Fibroblast of lung (primary cell): ENCODE measurements around the gene KLHL26. TPM values are rescaled to one million over a fixed set of nuclear protein-coding genes. Genes with fewer than 3 reads are reported as not detected.

ENCODE experiments used
- DNase-seq, 2 donors: peaks; one replicate each; pipeline versions ENCODE4 v3.0.0 to v3.0.0-alpha.2; 2010; ENCODE audit warnings: low read depth in 2 of 2
- H2AFZ ChIP-seq: 2 replicates; pipeline ENCODE4 v1.5.1; 2012; ENCODE audit warnings: low read length, control low read depth, inconsistent platforms
- H3K27ac ChIP-seq: 2 replicates; pipeline ENCODE4 v1.5.1; 2011; ENCODE audit warnings: low read length, control low read depth; ENCODE audit not compliant: insufficient read depth
- H3K27me3 ChIP-seq: 2 replicates; pipeline ENCODE4 v1.5.1; 2011; ENCODE audit warnings: mild to moderate bottlenecking, low read length; ENCODE audit not compliant: control insufficient read depth, insufficient read depth
- H3K36me3 ChIP-seq: 2 replicates; pipeline ENCODE4 v1.5.1; 2011; ENCODE audit warnings: low read length; ENCODE audit not compliant: control insufficient read depth, insufficient read depth
- H3K4me1 ChIP-seq: 2 replicates; pipeline ENCODE4 v1.5.1; 2011; ENCODE audit warnings: low read length; ENCODE audit not compliant: control insufficient read depth, insufficient read depth; ENCODE audit errors: extremely low read depth
- H3K4me2 ChIP-seq: 2 replicates; pipeline ENCODE4 v1.5.1; 2011; ENCODE audit warnings: low read length, control low read depth; ENCODE audit not compliant: insufficient read depth; ENCODE audit errors: extremely low read depth
- H3K4me3 ChIP-seq, 4 experiments: fragments of 200-600 bp in 1 of 4; sonication (generic) in 1 of 4; replicated peaks in 1 of 4; 2 replicates each; pipeline ENCODE4 v1.5.1; 2011 to 2016; ENCODE audit warnings: low read length in 4 of 4, low read depth in 3 of 4, mild to moderate bottlenecking in 3 of 4, control low read depth in 2 of 4, inconsistent platforms in 1 of 4, mixed read lengths in 1 of 4; ENCODE audit not compliant: insufficient read depth in 1 of 4; ENCODE audit errors: control extremely low read depth in 1 of 4
- H3K79me2 ChIP-seq: 2 replicates; pipeline ENCODE4 v1.5.1; 2012; ENCODE audit warnings: mild to moderate bottlenecking, low read length, inconsistent platforms; ENCODE audit not compliant: control insufficient read depth, insufficient read depth
- H3K9ac ChIP-seq: 2 replicates; pipeline ENCODE4 v1.5.1; 2011; ENCODE audit warnings: mild to moderate bottlenecking, low read length, control low read depth; ENCODE audit not compliant: insufficient read depth
- H3K9me3 ChIP-seq: 2 replicates; pipeline ENCODE4 v1.5.1; 2012; ENCODE audit warnings: low read depth, low read length; ENCODE audit not compliant: control insufficient read depth, insufficient read depth
- H4K20me1 ChIP-seq: 2 replicates; pipeline ENCODE4 v1.5.1; 2011; ENCODE audit warnings: low read length; ENCODE audit not compliant: control insufficient read depth, insufficient read depth; ENCODE audit errors: extremely low read depth
- CTCF ChIP-seq, 2 donors: IDR thresholded peaks in 1 of 2; conservative IDR thresholded peaks in 1 of 2; 1 replicate in 1 of 2; 2 replicates in 1 of 2; pipeline ENCODE4 v1.5.1; 2011 to 2012; ENCODE audit warnings: low read length in 2 of 2, control low read depth in 1 of 2, inconsistent platforms in 1 of 2, low read depth in 1 of 2, mild to moderate bottlenecking in 1 of 2
- EZH2 ChIP-seq: IDR thresholded peaks from 2 replicates; pipeline ENCODE4 v1.5.1; 2012; ENCODE audit warnings: low read length, control low read depth, mild to moderate bottlenecking; ENCODE audit errors: missing control alignments
- polyA plus RNA-seq, 2 donors: library from polyadenylated mRNA; depleted of rRNA in 1 of 2; stranded (reverse) in 1 of 2; unstranded in 1 of 2; fragments of >200 nt; gene quantifications; 2 replicates each; pipeline ENCODE4 v1.2.1, GENCODE V29; 2011 to 2012; ENCODE audit warnings: missing spikeins in 1 of 2
- total RNA-seq: library from RNA; depleted of rRNA; stranded (reverse); fragments of >200 nt; gene quantifications from 2 replicates; pipeline ENCODE4 v1.2.1, GENCODE V29; 2014

KLHL26 gene
- total and polyA plus RNA-seq, 2 donors (not counting 1 experiment from before 2014, with no cell fraction given), result 1.4 to 3.5 TPM

DNA sequence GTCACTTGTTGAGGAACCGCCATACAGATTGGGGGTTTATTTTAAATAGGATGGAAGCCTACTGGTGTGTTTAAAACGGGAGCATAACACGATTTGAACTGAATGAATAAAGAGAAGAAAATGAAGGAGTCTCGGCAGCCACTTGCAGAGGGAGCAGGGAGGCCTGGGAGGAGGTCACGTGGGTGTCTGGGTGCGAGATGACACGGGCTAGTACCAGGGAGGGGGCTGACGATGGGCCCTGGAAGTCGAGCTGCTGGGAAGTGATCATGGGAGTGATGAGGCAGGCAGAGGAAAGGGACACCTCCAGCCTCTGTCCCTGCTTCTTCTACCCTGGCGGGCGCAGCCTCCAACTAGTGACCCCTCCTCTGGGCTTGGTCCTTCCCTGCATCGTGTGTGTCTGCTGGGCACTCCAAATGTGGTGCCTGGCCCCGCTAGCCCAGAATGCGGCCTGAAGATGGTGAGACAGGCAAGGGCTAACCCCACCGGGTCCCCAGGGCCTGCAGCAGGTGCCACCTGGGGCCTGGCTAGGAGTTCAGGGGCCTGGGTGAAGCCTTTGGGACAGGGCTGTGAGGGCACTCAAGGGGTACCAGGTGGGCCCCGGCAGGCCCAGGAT lies 82.1 kb downstream of the KLHL26 start:
- Histone ChIP-seq H3K4me3 (no peak overlapping the region), H3K4me1 (no peaks in the 10 kb centered on the region), H3K27ac (no peak overlapping the region), H3K9me3 (no peaks in the 10 kb centered on the region), H3K27me3 (no peaks in the 10 kb centered on the region), H2AFZ (no peak overlapping the region), H3K79me2 (no peaks in the 10 kb centered on the region), H3K4me2 (no peak overlapping the region), H3K9ac (no peak overlapping the region), H4K20me1 (no peaks in the 10 kb centered on the region), H3K36me3 (no peaks in the 10 kb centered on the region)
- TF ChIP-seq EZH2, result no peak
- no peak for TF ChIP-seq CTCF (conservative IDR thresholded peaks at IDR 0.05 in 1 of 2, IDR thresholded peaks at IDR 0.05 in 1 of 2; ENCODE audit: low read depth in 1 of 2, low read length in 2 of 2)
- DNase-seq, result no peak

DNA sequence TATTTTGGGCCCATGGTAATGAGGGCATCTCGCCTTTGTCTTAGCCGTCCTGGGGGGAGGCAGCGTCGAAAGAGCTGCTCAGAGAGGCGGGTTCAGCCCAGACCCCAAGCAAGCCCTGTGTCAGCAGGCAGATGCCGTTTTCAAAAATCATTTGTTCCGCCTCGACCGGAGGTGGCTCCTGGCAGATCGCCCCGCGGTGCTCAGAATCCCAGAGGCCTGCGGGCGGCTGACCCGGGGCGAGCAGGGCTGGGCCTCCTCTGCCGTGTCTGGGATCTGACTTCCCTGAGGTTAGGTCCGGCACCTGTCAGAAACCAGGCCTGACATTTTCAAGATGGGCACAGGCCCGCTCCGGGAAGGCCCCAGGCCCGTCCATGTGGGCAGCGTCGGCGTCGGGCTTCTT lies 82.7 kb downstream of the KLHL26 start:
- Histone ChIP-seq H3K27ac (no peak overlapping the region), H3K4me2 (no peak overlapping the region), H3K9ac (no peak overlapping the region), H4K20me1 (no peaks in the 10 kb centered on the region), H3K4me1 (no peaks in the 10 kb centered on the region), H3K4me3 (no peak overlapping the region), H2AFZ (no peak overlapping the region), H3K9me3 (no peaks in the 10 kb centered on the region), H3K27me3 (no peaks in the 10 kb centered on the region), H3K79me2 (no peaks in the 10 kb centered on the region), H3K36me3 (no peaks in the 10 kb centered on the region)
- TF ChIP-seq CTCF (conservative IDR thresholded peaks at IDR 0.05 in 1 of 2, IDR thresholded peaks at IDR 0.05 in 1 of 2; ENCODE audit: low read depth in 1 of 2, low read length in 2 of 2) (no peak), EZH2 (no peak)
- DNase-seq, result peak in 1 of 2 donors; percentile 25

Other genes starting within 250 kb of the KLHL26 start
- gene LRRC25, start 239.4 kb upstream of the KLHL26 start, total RNA-seq, result 1.2 and 4.6 TPM in 2 replicates
- gene LRRC25, start 239.4 kb upstream of the KLHL26 start, polyA plus RNA-seq, result 0.10 and 0.25 TPM in 2 replicates
- gene SSBP4, start 217.6 kb upstream of the KLHL26 start, total RNA-seq, result 58.6 and 76.5 TPM in 2 replicates
- 12.8 and 16.5 TPM in 2 replicates for gene SSBP4, start 217.6 kb upstream of the KLHL26 start, polyA plus RNA-seq
- gene ISYNA1, start 198.9 kb upstream of the KLHL26 start, total RNA-seq, result 25.6 and 37.8 TPM in 2 replicates
- 8.3 and 10.3 TPM in 2 replicates for gene ISYNA1, start 198.9 kb upstream of the KLHL26 start, polyA plus RNA-seq
- 17.7 and 18.7 TPM in 2 replicates for gene ELL, start 115.0 kb upstream of the KLHL26 start, total RNA-seq
- 4.4 and 6.6 TPM in 2 replicates for gene ELL, start 115.0 kb upstream of the KLHL26 start, polyA plus RNA-seq
- gene FKBP8, start 93.5 kb upstream of the KLHL26 start, total RNA-seq, result 230 and 289 TPM in 2 replicates
- gene FKBP8, start 93.5 kb upstream of the KLHL26 start, polyA plus RNA-seq, result 128 and 135 TPM in 2 replicates
- 63.3 and 65.0 TPM in 2 replicates for gene KXD1, start 79.2 kb upstream of the KLHL26 start, total RNA-seq
- 108 and 167 TPM in 2 replicates for gene KXD1, start 79.2 kb upstream of the KLHL26 start, polyA plus RNA-seq
- 917 and 1,142 TPM in 2 replicates for gene UBA52, start 65.2 kb upstream of the KLHL26 start, total RNA-seq
- 1,018 and 1,460 TPM in 2 replicates for gene UBA52, start 65.2 kb upstream of the KLHL26 start, polyA plus RNA-seq
- 37.0 and 37.5 TPM in 2 replicates for gene REX1BD, start 48.2 kb upstream of the KLHL26 start, total RNA-seq
- 16.2 and 21.2 TPM in 2 replicates for gene REX1BD, start 48.2 kb upstream of the KLHL26 start, polyA plus RNA-seq
- 2.3 and 2.5 TPM in 2 replicates for gene CRLF1, start 30.2 kb upstream of the KLHL26 start, total RNA-seq
- gene CRLF1, start 30.2 kb upstream of the KLHL26 start, polyA plus RNA-seq, result 2.2 and 2.8 TPM in 2 replicates
- gene TMEM59L, start 24.2 kb upstream of the KLHL26 start, total RNA-seq, result 0.33 and 0.51 TPM in 2 replicates
- gene TMEM59L, start 24.2 kb upstream of the KLHL26 start, polyA plus RNA-seq, result 0.14 and 0.23 TPM in 2 replicates
- 2.0 and 2.1 TPM in 2 replicates for gene CRTC1, start 46.7 kb downstream of the KLHL26 start, total RNA-seq
- 1.2 and 2.2 TPM in 2 replicates for gene CRTC1, start 46.7 kb downstream of the KLHL26 start, polyA plus RNA-seq
- gene COMP, start 154.3 kb downstream of the KLHL26 start, total RNA-seq, result 0.17 and 0.26 TPM in 2 replicates
- gene COMP, start 154.3 kb downstream of the KLHL26 start, polyA plus RNA-seq, result 0.05 and 0.11 TPM in 2 replicates
- gene UPF1, start 194.9 kb downstream of the KLHL26 start, total RNA-seq, result 42.4 and 57.1 TPM in 2 replicates
- 20.5 and 28.1 TPM in 2 replicates for gene UPF1, start 194.9 kb downstream of the KLHL26 start, polyA plus RNA-seq